Activated naive CD8-positive, alpha-beta T cell treated with anti-CD3 and anti-CD28 coated beads, Interleukin-2, amount 10 ng/mL, durations not matched to agents 7 days and 5 days (primary cell): ENCODE data around the gene LIPA. TPM values are rescaled to one million over a fixed set of nuclear protein-coding genes. Genes with fewer than 3 reads are reported as not detected.

Experiments
- ATAC-seq: fragments of 150-1000 bp; cut with Tn5 transposase; one replicate; pipeline ENCODE4 v1.10.0; 2021; ENCODE audit warnings: low read depth, moderate library complexity
- POLR2A ChIA-PET: fragments of 350-600 bp; sonication (Branson Sonifier 250); formaldehyde crosslinking; loops from one replicate; lab custom pipeline; 2021; ENCODE audit warnings: antibody characterized with exemption; lab: Charles Lee
- DNase-seq: peaks from one replicate; pipeline ENCODE4 v3.0.0; 2021
- H3K27ac Mint-ChIP-seq: one replicate; pipeline ENCODE4 v1.8.0; 2022; ENCODE audit warnings: mild to moderate bottlenecking, mixed read lengths
- H3K27me3 Mint-ChIP-seq: one replicate; pipeline ENCODE4 v1.8.0; 2022; ENCODE audit warnings: mild to moderate bottlenecking, moderate library complexity, mixed read lengths
- H3K36me3 Mint-ChIP-seq: one replicate; pipeline ENCODE4 v1.8.0; 2021; ENCODE audit warnings: mild to moderate bottlenecking, mixed read lengths
- H3K4me1 Mint-ChIP-seq: one replicate; pipeline ENCODE4 v1.8.0; 2021; ENCODE audit warnings: mixed read lengths
- H3K4me3 Mint-ChIP-seq: one replicate; pipeline ENCODE4 v1.8.0; 2022; ENCODE audit warnings: mild to moderate bottlenecking, moderate library complexity, mixed read lengths
- H3K9me3 Mint-ChIP-seq: one replicate; pipeline ENCODE4 v1.8.0; 2021; ENCODE audit warnings: mixed read lengths
- total RNA-seq, 2 experiments: library from RNA; stranded (reverse); gene quantifications; one replicate each; pipeline ENCODE4 v1.2.3, GENCODE V29; 2021

Gene LIPA
- total RNA-seq, 2 experiments from 2014 or later, result 35.9 to 42.8 TPM

GRCh38 chr10:89242840-89243568, 8.6 kb downstream of the LIPA start:
- DNase-seq, result no peak
- H3K27me3 Mint-ChIP-seq, result no peaks in the 10 kb centered on the region
- H3K27ac Mint-ChIP-seq, result no peak overlapping the region
- peaks cover 9% of the 10 kb centered on the region for H3K4me1 Mint-ChIP-seq
- H3K4me3 Mint-ChIP-seq, result no peak overlapping the region
- H3K9me3 Mint-ChIP-seq, result no peaks in the 10 kb centered on the region
- peaks cover 10% of the 10 kb centered on the region for H3K36me3 Mint-ChIP-seq
- no peak for ATAC-seq
- POLR2A ChIA-PET, result interaction anchor here (1.3 kb wide), 1 partner anchor 13 kb away, joined by 4 read pairs; no protein-coding TSS in a partner anchor

- Mint-ChIP-seq H3K9me3 (no peaks in the 10 kb centered on the region), H3K27me3 (no peaks in the 10 kb centered on the region), H3K4me1 (peaks cover 9% of the 10 kb centered on the region), H3K27ac (no peak overlapping the region), H3K4me3 (no peak overlapping the region), H3K36me3 (peaks cover 10% of the 10 kb centered on the region)
- no peak for ATAC-seq
- DNase-seq, result no peak
- POLR2A ChIA-PET, result no interaction called here
Measured at GRCh38 chr10:89242345-89242684, 9.3 kb downstream of the LIPA start.

- Mint-ChIP-seq H3K4me3 (no peak overlapping the region), H3K27me3 (no peaks in the 10 kb centered on the region), H3K27ac (no peak overlapping the region), H3K36me3 (peaks cover 10% of the 10 kb centered on the region), H3K9me3 (no peaks in the 10 kb centered on the region), H3K4me1 (peaks cover 9% of the 10 kb centered on the region)
- ATAC-seq (no peak), DNase-seq (no peak)
- POLR2A ChIA-PET, result no interaction called here
Measured at GRCh38 chr10:89241486-89242344, 9.9 kb downstream of the LIPA start.

- H3K4me3 Mint-ChIP-seq, result no peak overlapping the region
- peaks cover 12% of the 10 kb centered on the region for H3K36me3 Mint-ChIP-seq
- DNase-seq (no peak), ATAC-seq (no peak)
- no peaks in the 10 kb centered on the region for H3K27me3 Mint-ChIP-seq
- POLR2A ChIA-PET, result interaction anchor here (1.2 kb wide), 1 partner anchor 10 kb away, joined by 3 read pairs; no protein-coding TSS in a partner anchor
- H3K9me3 Mint-ChIP-seq, result no peaks in the 10 kb centered on the region
- H3K4me1 Mint-ChIP-seq, result peaks cover 9% of the 10 kb centered on the region
- H3K27ac Mint-ChIP-seq, result no peak overlapping the region
Measured at GRCh38 chr10:89241026-89241425, 10.5 kb downstream of the LIPA start.

- H3K36me3 Mint-ChIP-seq, result peaks cover 12% of the 10 kb centered on the region
- ATAC-seq (no peak), DNase-seq (no peak)
- H3K4me1 Mint-ChIP-seq, result peaks cover 9% of the 10 kb centered on the region
- H3K27ac Mint-ChIP-seq, result no peak overlapping the region
- no peaks in the 10 kb centered on the region for H3K27me3 Mint-ChIP-seq
- H3K4me3 Mint-ChIP-seq, result no peak overlapping the region
- H3K9me3 Mint-ChIP-seq, result no peaks in the 10 kb centered on the region
- POLR2A ChIA-PET, result interaction anchor here (1.2 kb wide), 1 partner anchor 10 kb away, joined by 3 read pairs; no protein-coding TSS in a partner anchor
Measured at GRCh38 chr10:89240519-89240918, 11.1 kb downstream of the LIPA start.

- ATAC-seq, result no peak
- peaks cover 9% of the 10 kb centered on the region for H3K4me1 Mint-ChIP-seq
- no peak for DNase-seq
- H3K36me3 Mint-ChIP-seq, result peaks cover 15% of the 10 kb centered on the region
- H3K27me3 Mint-ChIP-seq, result no peaks in the 10 kb centered on the region
- POLR2A ChIA-PET, result no interaction called here
- no peak overlapping the region for H3K4me3 Mint-ChIP-seq
- no peak overlapping the region for H3K27ac Mint-ChIP-seq
- H3K9me3 Mint-ChIP-seq, result no peaks in the 10 kb centered on the region
Measured at GRCh38 chr10:89238956-89239644, 12.5 kb downstream of the LIPA start.

GRCh38 chr10:89237849-89238248, 13.7 kb downstream of the LIPA start:
- Mint-ChIP-seq H3K27me3 (no peaks in the 10 kb centered on the region), H3K9me3 (no peaks in the 10 kb centered on the region), H3K4me3 (no peak overlapping the region), H3K36me3 (peaks cover 17% of the 10 kb centered on the region), H3K27ac (no peak overlapping the region), H3K4me1 (peaks cover 7% of the 10 kb centered on the region)
- POLR2A ChIA-PET, result no interaction called here
- no peak for ATAC-seq
- DNase-seq, result no peak

- DNase-seq (no peak), ATAC-seq (no peak)
- H3K36me3 Mint-ChIP-seq, result peaks cover 19% of the 10 kb centered on the region
- H3K4me3 Mint-ChIP-seq, result no peak overlapping the region
- POLR2A ChIA-PET, result no interaction called here
- H3K27ac Mint-ChIP-seq, result no peak overlapping the region
- no peaks in the 10 kb centered on the region for H3K27me3 Mint-ChIP-seq
- H3K9me3 Mint-ChIP-seq, result no peaks in the 10 kb centered on the region
- H3K4me1 Mint-ChIP-seq, result peaks cover 2% of the 10 kb centered on the region
Measured at GRCh38 chr10:89236226-89236797, 15.3 kb downstream of the LIPA start.

GRCh38 chr10:89235073-89235798, 16.3 kb downstream of the LIPA start:
- H3K27ac Mint-ChIP-seq, result no peak overlapping the region

GRCh38 chr10:89233033-89233432, 18.5 kb downstream of the LIPA start:
- peaks cover 18% of the 10 kb centered on the region for H3K36me3 Mint-ChIP-seq
- H3K4me1 Mint-ChIP-seq, result peaks cover 1% of the 10 kb centered on the region
- no peak overlapping the region for H3K27ac Mint-ChIP-seq
- DNase-seq (no peak), ATAC-seq (no peak)
- POLR2A ChIA-PET, result no interaction called here
- H3K27me3 Mint-ChIP-seq, result no peaks in the 10 kb centered on the region
- no peak overlapping the region for H3K4me3 Mint-ChIP-seq
- H3K9me3 Mint-ChIP-seq, result no peaks in the 10 kb centered on the region

More at GRCh38 chr10:89235073-89235798, 16.3 kb downstream of the LIPA start:
- Mint-ChIP-seq H3K4me1 (peaks cover 1% of the 10 kb centered on the region), H3K27me3 (no peaks in the 10 kb centered on the region), H3K9me3 (no peaks in the 10 kb centered on the region), H3K36me3 (peaks cover 17% of the 10 kb centered on the region), H3K4me3 (no peak overlapping the region)
- POLR2A ChIA-PET, result no interaction called here
- ATAC-seq, result no peak
- DNase-seq, result no peak

GRCh38 chr10:89228962-89229361, 22.6 kb downstream of the LIPA start:
- peaks cover 6% of the 10 kb centered on the region for H3K4me1 Mint-ChIP-seq
- no peak for ATAC-seq
- H3K27me3 Mint-ChIP-seq, result no peaks in the 10 kb centered on the region
- no peak overlapping the region for H3K4me3 Mint-ChIP-seq
- H3K27ac Mint-ChIP-seq, result no peak overlapping the region
- peaks cover 21% of the 10 kb centered on the region for H3K36me3 Mint-ChIP-seq
- DNase-seq, result no peak
- POLR2A ChIA-PET, result no interaction called here
- no peaks in the 10 kb centered on the region for H3K9me3 Mint-ChIP-seq

GRCh38 chr10:89228146-89228545, 23.4 kb downstream of the LIPA start:
- Mint-ChIP-seq H3K4me1 (peaks cover 6% of the 10 kb centered on the region), H3K27ac (no peak overlapping the region), H3K27me3 (no peaks in the 10 kb centered on the region), H3K9me3 (no peaks in the 10 kb centered on the region), H3K36me3 (peaks cover 20% of the 10 kb centered on the region), H3K4me3 (no peak overlapping the region)
- DNase-seq (no peak), ATAC-seq (no peak)
- POLR2A ChIA-PET, result no interaction called here
